ENCODE data around the gene YAF2.

DNA sequence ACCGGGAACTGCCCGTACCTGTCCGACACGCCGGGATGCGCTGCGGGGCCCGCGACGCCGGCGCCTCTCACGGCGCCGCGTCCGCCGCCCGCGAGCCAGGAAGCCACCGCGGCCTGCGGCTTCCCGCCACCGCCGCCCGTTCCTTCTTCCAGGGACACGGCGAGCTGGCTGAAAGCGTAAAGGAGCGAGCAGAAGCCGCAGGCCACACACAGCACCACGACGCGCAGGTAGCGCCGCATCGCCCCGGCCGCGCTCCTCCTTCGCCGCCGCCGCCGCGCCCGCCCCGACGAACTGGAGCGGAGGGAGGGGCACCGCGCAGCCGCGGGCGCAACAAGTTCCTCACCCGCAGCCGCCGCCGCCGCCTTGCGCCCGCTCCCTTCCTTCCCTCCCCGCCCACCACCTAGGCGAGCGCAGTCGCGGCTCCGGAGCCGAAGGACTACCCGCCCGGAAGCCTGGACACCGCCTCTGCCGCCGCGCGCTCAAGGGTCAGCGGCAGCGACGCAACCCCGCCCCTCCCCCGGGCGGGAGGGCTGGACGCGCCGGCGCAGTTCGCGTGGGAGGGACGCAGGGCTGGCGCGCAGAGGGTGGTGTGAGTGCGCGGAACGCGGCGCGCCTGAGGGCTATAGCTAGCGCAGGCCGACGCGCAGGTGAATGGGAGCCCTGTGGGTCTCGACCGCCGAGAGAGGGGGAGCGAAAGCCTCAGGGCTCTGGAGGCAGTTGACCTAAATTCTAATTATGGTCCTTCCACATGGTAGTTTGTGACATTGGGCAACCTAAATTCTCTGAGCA is 93.4 kb downstream of the YAF2 start, which contains the start of gene GXYLT1:
- no peak for TF ChIP-seq EZH2 (IDR thresholded peaks at IDR 0.05; ENCODE audit: low read depth, unreplicated experiment)
- no peak for TF ChIP-seq CTCF (conservative IDR thresholded peaks at IDR 0.05; ENCODE audit: low read depth in 2 of 2)
- TF ChIP-seq POLR2AphosphoS5 (IDR thresholded peaks at IDR 0.05; ENCODE audit: low read depth): peak; percentile 77
- TF ChIP-seq EZH2phosphoT487 (IDR thresholded peaks at IDR 0.05; ENCODE audit: unreplicated experiment): no peak
- TF ChIP-seq REST (IDR thresholded peaks at IDR 0.05; ENCODE audit: unreplicated experiment): no peak
- no peak for TF ChIP-seq JUNB (IDR thresholded peaks at IDR 0.05; ENCODE audit: unreplicated experiment)
- TF ChIP-seq, protein P1, sequence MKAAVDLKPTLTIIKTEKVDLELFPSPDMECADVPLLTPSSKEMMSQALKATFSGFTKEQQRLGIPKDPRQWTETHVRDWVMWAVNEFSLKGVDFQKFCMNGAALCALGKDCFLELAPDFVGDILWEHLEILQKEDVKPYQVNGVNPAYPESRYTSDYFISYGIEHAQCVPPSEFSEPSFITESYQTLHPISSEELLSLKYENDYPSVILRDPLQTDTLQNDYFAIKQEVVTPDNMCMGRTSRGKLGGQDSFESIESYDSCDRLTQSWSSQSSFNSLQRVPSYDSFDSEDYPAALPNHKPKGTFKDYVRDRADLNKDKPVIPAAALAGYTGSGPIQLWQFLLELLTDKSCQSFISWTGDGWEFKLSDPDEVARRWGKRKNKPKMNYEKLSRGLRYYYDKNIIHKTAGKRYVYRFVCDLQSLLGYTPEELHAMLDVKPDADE (IDR thresholded peaks at IDR 0.05): no peak
